Activated CD4-positive, alpha-beta memory T cell treated with anti-CD3 and anti-CD28 coated beads for 36 hours (primary cell): Measurements from ENCODE around the gene CEP112. TPM values are rescaled to one million over a fixed set of nuclear protein-coding genes. Genes with fewer than 3 reads are reported as not detected.

ENCODE experiments used
- CTCF ChIA-PET: fragments of 350-600 bp; sonication (Branson Sonifier 250); formaldehyde crosslinking; loops from one replicate; lab custom pipeline; 2021; ENCODE audit warnings: antibody characterized with exemption, inconsistent platforms; lab: Charles Lee
- POLR2A ChIA-PET: fragments of 350-600 bp; sonication (Branson Sonifier 250); formaldehyde crosslinking; loops from one replicate; lab custom pipeline; 2021; ENCODE audit warnings: antibody characterized with exemption; lab: Charles Lee
- DNase-seq: peaks from one replicate; pipeline ENCODE4 v3.0.0-alpha.2; 2020
- H3K27ac Mint-ChIP-seq: one replicate; pipeline ENCODE4 v1.8.0; 2021; ENCODE audit warnings: mixed read lengths
- H3K27me3 Mint-ChIP-seq: one replicate; pipeline ENCODE4 v1.8.0; 2021; ENCODE audit warnings: mixed read lengths
- H3K36me3 Mint-ChIP-seq: one replicate; pipeline ENCODE4 v1.8.0; 2021; ENCODE audit warnings: mixed read lengths
- H3K4me1 Mint-ChIP-seq: one replicate; pipeline ENCODE4 v1.8.0; 2021; ENCODE audit warnings: low read depth, mixed read lengths
- H3K4me3 Mint-ChIP-seq: one replicate; pipeline ENCODE4 v1.8.0; 2021; ENCODE audit warnings: mild to moderate bottlenecking, mixed read lengths
- H3K9me3 Mint-ChIP-seq: one replicate; pipeline ENCODE4 v1.8.0; 2021; ENCODE audit warnings: mixed read lengths
- intact Hi-C: fragments of 100-400 bp; cut with micrococcal nuclease; formaldehyde crosslinking; loops from one replicate; pipeline ENCODE4 v1.15.1; 2023
- total RNA-seq, 2 experiments: library from RNA; stranded (reverse); gene quantifications; one replicate each; pipeline ENCODE4 v1.2.3, GENCODE V29; 2021

Gene CEP112
- total RNA-seq, 2 experiments from 2014 or later, result 3.3 to 3.7 TPM

GRCh38 chr17:66222798-66223350 is 30.9 kb upstream of the CEP112 start:
- Mint-ChIP-seq H3K27me3 (peaks cover 2% of the 10 kb centered on the region), H3K4me1 (no peaks in the 10 kb centered on the region), H3K36me3 (no peaks in the 10 kb centered on the region), H3K27ac (no peak overlapping the region), H3K4me3 (no peak overlapping the region), H3K9me3 (no peaks in the 10 kb centered on the region)
- intact Hi-C loops, result no loop called here
- ChIA-PET POLR2A (no interaction called here), CTCF (interaction anchor here (0.7 kb wide), 1 partner anchor 22 kb away, joined by 3 read pairs; no protein-coding TSS in a partner anchor)
- DNase-seq, result no peak

GRCh38 chr17:66221755-66222530 is 30.0 kb upstream of the CEP112 start:
- H3K36me3 Mint-ChIP-seq, result no peaks in the 10 kb centered on the region
- no peak overlapping the region for H3K4me3 Mint-ChIP-seq
- H3K9me3 Mint-ChIP-seq, result no peaks in the 10 kb centered on the region
- intact Hi-C loops, result no loop called here
- CTCF ChIA-PET, result interaction anchor here (0.7 kb wide), 1 partner anchor 21 kb away, joined by 3 read pairs; no protein-coding TSS in a partner anchor
- no peak for DNase-seq
- H3K4me1 Mint-ChIP-seq, result no peaks in the 10 kb centered on the region
- H3K27me3 Mint-ChIP-seq, result peaks cover 2% of the 10 kb centered on the region
- H3K27ac Mint-ChIP-seq, result no peak overlapping the region
- POLR2A ChIA-PET, result no interaction called here

GRCh38 chr17:66221343-66221742 is 29.4 kb upstream of the CEP112 start:
- DNase-seq, result no peak
- Mint-ChIP-seq H3K36me3 (no peaks in the 10 kb centered on the region), H3K27ac (no peak overlapping the region), H3K4me1 (no peaks in the 10 kb centered on the region), H3K4me3 (no peak overlapping the region), H3K9me3 (no peaks in the 10 kb centered on the region), H3K27me3 (peaks cover 3% of the 10 kb centered on the region)
- ChIA-PET CTCF (no interaction called here), POLR2A (no interaction called here)
- intact Hi-C loops, result no loop called here

- POLR2A ChIA-PET, result no interaction called here
- Mint-ChIP-seq H3K27me3 (peaks cover 3% of the 10 kb centered on the region), H3K4me1 (no peaks in the 10 kb centered on the region), H3K27ac (no peak overlapping the region), H3K9me3 (no peaks in the 10 kb centered on the region), H3K36me3 (no peaks in the 10 kb centered on the region), H3K4me3 (no peak overlapping the region)
- CTCF ChIA-PET, result no interaction called here
- DNase-seq, result no peak
- intact Hi-C loops, result no loop called here
These were observed 28.3 kb upstream of the CEP112 start for GRCh38 chr17:66220079-66220835.

- Mint-ChIP-seq H3K4me1 (no peaks in the 10 kb centered on the region), H3K9me3 (no peaks in the 10 kb centered on the region), H3K4me3 (no peak overlapping the region), H3K27ac (no peak overlapping the region), H3K27me3 (peaks cover 2% of the 10 kb centered on the region), H3K36me3 (no peaks in the 10 kb centered on the region)
- intact Hi-C loops, result no loop called here
- no peak for DNase-seq
- CTCF ChIA-PET, result no interaction called here
- POLR2A ChIA-PET, result no interaction called here
These were observed 23.6 kb upstream of the CEP112 start for GRCh38 chr17:66215529-66215911.

GRCh38 chr17:66214884-66215528 is 23.1 kb upstream of the CEP112 start:
- no peaks in the 10 kb centered on the region for H3K9me3 Mint-ChIP-seq
- H3K4me1 Mint-ChIP-seq, result no peaks in the 10 kb centered on the region
- ChIA-PET CTCF (no interaction called here), POLR2A (no interaction called here)
- H3K4me3 Mint-ChIP-seq, result no peak overlapping the region
- H3K27me3 Mint-ChIP-seq, result peaks cover 2% of the 10 kb centered on the region
- intact Hi-C loops, result no loop called here
- H3K27ac Mint-ChIP-seq, result no peak overlapping the region
- H3K36me3 Mint-ChIP-seq, result no peaks in the 10 kb centered on the region
- DNase-seq, result no peak

GRCh38 chr17:66211047-66211810 is 19.3 kb upstream of the CEP112 start:
- no peak for DNase-seq
- no peaks in the 10 kb centered on the region for H3K27me3 Mint-ChIP-seq
- no peaks in the 10 kb centered on the region for H3K4me1 Mint-ChIP-seq
- H3K4me3 Mint-ChIP-seq, result no peak overlapping the region
- intact Hi-C loops, result no loop called here
- no peaks in the 10 kb centered on the region for H3K9me3 Mint-ChIP-seq
- H3K27ac Mint-ChIP-seq, result no peak overlapping the region
- CTCF ChIA-PET, result interaction anchor here (1.3 kb wide), 1 partner anchor 11 kb away, joined by 3 read pairs; no protein-coding TSS in a partner anchor
- POLR2A ChIA-PET, result no interaction called here
- no peaks in the 10 kb centered on the region for H3K36me3 Mint-ChIP-seq

GRCh38 chr17:66210208-66210574 is 18.3 kb upstream of the CEP112 start:
- H3K9me3 Mint-ChIP-seq, result no peaks in the 10 kb centered on the region
- POLR2A ChIA-PET, result no interaction called here
- DNase-seq, result no peak
- no peaks in the 10 kb centered on the region for H3K36me3 Mint-ChIP-seq
- CTCF ChIA-PET, result interaction anchor here (1.3 kb wide), 1 partner anchor 10 kb away, joined by 3 read pairs; no protein-coding TSS in a partner anchor
- intact Hi-C loops, result no loop called here
- H3K4me3 Mint-ChIP-seq, result no peak overlapping the region
- H3K4me1 Mint-ChIP-seq, result no peaks in the 10 kb centered on the region
- H3K27ac Mint-ChIP-seq, result no peak overlapping the region
- no peaks in the 10 kb centered on the region for H3K27me3 Mint-ChIP-seq

- H3K27me3 Mint-ChIP-seq, result no peaks in the 10 kb centered on the region
- no peaks in the 10 kb centered on the region for H3K9me3 Mint-ChIP-seq
- no peak overlapping the region for H3K4me3 Mint-ChIP-seq
- no peak for DNase-seq
- intact Hi-C loops, result no loop called here
- CTCF ChIA-PET, result no interaction called here
- H3K4me1 Mint-ChIP-seq, result no peaks in the 10 kb centered on the region
- H3K27ac Mint-ChIP-seq, result no peak overlapping the region
- POLR2A ChIA-PET, result no interaction called here
- no peaks in the 10 kb centered on the region for H3K36me3 Mint-ChIP-seq
These were observed 16.0 kb upstream of the CEP112 start for GRCh38 chr17:66207936-66208335.

GRCh38 chr17:66203274-66204015 is 11.5 kb upstream of the CEP112 start:
- Mint-ChIP-seq H3K4me3 (no peak overlapping the region), H3K9me3 (no peaks in the 10 kb centered on the region), H3K27ac (no peak overlapping the region), H3K36me3 (no peaks in the 10 kb centered on the region), H3K4me1 (peaks cover 16% of the 10 kb centered on the region), H3K27me3 (no peaks in the 10 kb centered on the region)
- no peak for DNase-seq
- POLR2A ChIA-PET, result no interaction called here
- CTCF ChIA-PET, result interaction anchor here (1.3 to 1.7 kb wide), 2 partner anchors 364 to 365 kb away, joined by 3 to 8 read pairs; no protein-coding TSS in a partner anchor
- intact Hi-C loops, result loop anchor here (5.0 kb wide), 2 partner anchors 54 to 224 kb away; no protein-coding TSS in a partner anchor

GRCh38 chr17:66200685-66201092 is 8.8 kb upstream of the CEP112 start:
- ChIA-PET CTCF (interaction anchor here (0.6 to 2.4 kb wide), 32 partner anchors 9 to 967 kb away, joined by 3 to 17 read pairs (median 3); partner anchors contain the start of gene CEP112), POLR2A (no interaction called here)
- no peak overlapping the region for H3K4me3 Mint-ChIP-seq
- no peaks in the 10 kb centered on the region for H3K36me3 Mint-ChIP-seq
- H3K4me1 Mint-ChIP-seq, result peaks cover 16% of the 10 kb centered on the region
- H3K27ac Mint-ChIP-seq, result no peak overlapping the region
- H3K27me3 Mint-ChIP-seq, result no peaks in the 10 kb centered on the region
- intact Hi-C loops, result loop anchor here (1.0 to 5.0 kb wide), 4 partner anchors 57 to 706 kb away; no protein-coding TSS in a partner anchor
- peak; percentile 59 for DNase-seq
- no peaks in the 10 kb centered on the region for H3K9me3 Mint-ChIP-seq
